B cell (primary cell): Measurements from ENCODE around the gene TBRG1. TPM values are rescaled to one million over a fixed set of nuclear protein-coding genes. Genes with fewer than 3 reads are reported as not detected.
A peak's percentile ranks its signal among the peaks of the same experiment; 100 is the strongest.

Experiments used
- ATAC-seq: fragments of 200-7000 bp; cut with Tn5 transposase; one replicate; pipeline ENCODE4 v1.10.0; 2021; ENCODE audit warnings: low read depth, mild to moderate bottlenecking, moderate number of reproducible peaks, moderate library complexity
- CTCF ChIA-PET: fragments of 350-600 bp; sonication (Branson Sonifier 250); formaldehyde crosslinking; loops from one replicate; lab custom pipeline; 2021; ENCODE audit warnings: antibody characterized with exemption, inconsistent platforms; lab: Charles Lee
- POLR2A ChIA-PET: fragments of 350-600 bp; sonication (Branson Sonifier 250); formaldehyde crosslinking; loops from one replicate; lab custom pipeline; 2021; ENCODE audit warnings: antibody characterized with exemption; lab: Charles Lee
- DNase-seq: peaks from one replicate; pipeline ENCODE4 v3.0.0; 2013
- H2AFZ ChIP-seq: 2 replicates; pipeline ENCODE4 v1.6.1; 2012; ENCODE audit warnings: mild to moderate bottlenecking, low read depth, low read length; ENCODE audit not compliant: insufficient read depth, poor library complexity, severe bottlenecking
- H3K27ac ChIP-seq, 2 donors: 1 replicate in 1 of 2; 2 replicates in 1 of 2; pipeline ENCODE4 v1.5.1; 2012 to 2013; ENCODE audit warnings: low read length in 2 of 2, mild to moderate bottlenecking in 2 of 2, moderate library complexity in 1 of 2
- H3K27me3 ChIP-seq, 4 experiments: fragments of 200-600 bp in 1 of 4; sonication (generic) in 1 of 4; replicated peaks in 1 of 4; 1 replicate in 2 of 4; 2 replicates in 2 of 4; pipeline versions ENCODE4 v1.6.1 to v1.7.0; 2013 to 2016; ENCODE audit warnings: low read length in 3 of 4, mild to moderate bottlenecking in 2 of 4, mixed read lengths in 1 of 4, moderate library complexity in 1 of 4; ENCODE audit not compliant: insufficient read depth in 4 of 4, control insufficient read depth in 3 of 4; ENCODE audit errors: control extremely low read depth in 1 of 4
- H3K36me3 ChIP-seq, 2 experiments: replicated peaks in 1 of 2; 1 replicate in 1 of 2; 2 replicates in 1 of 2; pipeline versions ENCODE4 v1.6.1 to v1.7.1; 2013; ENCODE audit warnings: low read length in 1 of 2; ENCODE audit not compliant: insufficient read depth in 2 of 2, control insufficient read depth in 1 of 2; ENCODE audit errors: control extremely low read depth in 1 of 2, extremely low read depth in 1 of 2
- H3K4me1 ChIP-seq, 2 donors: fragments of 200-600 bp in 1 of 2; sonication (generic) in 1 of 2; 1 replicate in 1 of 2; 2 replicates in 1 of 2; pipeline versions ENCODE4 v1.5.1 to v1.6.1; 2013 to 2017; ENCODE audit warnings: low read length in 2 of 2; ENCODE audit not compliant: control insufficient read depth in 2 of 2, insufficient read depth in 2 of 2
- H3K4me2 ChIP-seq: replicated peaks from 2 replicates; pipeline ENCODE3; 2012; ENCODE audit warnings: mild to moderate bottlenecking, low read depth, low read length; ENCODE audit not compliant: poor library complexity, severe bottlenecking
- H3K4me3 ChIP-seq, 5 experiments: fragments of 200-600 bp in 1 of 5; sonication (generic) in 1 of 5; 1 replicate in 3 of 5; 2 replicates in 2 of 5; pipeline versions ENCODE4 v1.5.1 to v1.7.0; 2011 to 2016; ENCODE audit warnings: low read length in 4 of 5, mild to moderate bottlenecking in 4 of 5, low read depth in 2 of 5, control low read depth in 1 of 5, moderate library complexity in 1 of 5; ENCODE audit not compliant: insufficient read depth in 1 of 5; ENCODE audit errors: control extremely low read depth in 1 of 5, extremely low read depth in 1 of 5
- H3K79me2 ChIP-seq: fragments of 200-600 bp; sonication (generic); one replicate; pipeline ENCODE4 v1.6.0; 2016; ENCODE audit warnings: low read length; ENCODE audit not compliant: control insufficient read depth, insufficient read depth
- H3K9ac ChIP-seq: fragments of 200-600 bp; sonication (generic); 2 replicates; pipeline ENCODE4 v1.6.1; 2017; ENCODE audit warnings: mild to moderate bottlenecking, low read length, moderate library complexity
- H3K9me3 ChIP-seq, 3 donors: one replicate each; pipeline versions ENCODE4 v1.6.1 to v1.7.1; 2013; ENCODE audit warnings: low read length in 2 of 3; ENCODE audit not compliant: control insufficient read depth in 2 of 3, insufficient read depth in 1 of 3; ENCODE audit errors: control extremely low read depth in 1 of 3
- H4K20me1 ChIP-seq: 2 replicates; pipeline ENCODE4 v1.6.0; 2012; ENCODE audit warnings: mild to moderate bottlenecking, low read length; ENCODE audit not compliant: insufficient read depth, control insufficient read depth, poor library complexity, severe bottlenecking
- H3K27ac Mint-ChIP-seq: one replicate; pipeline ENCODE4 v1.8.0; 2021; ENCODE audit warnings: mixed read lengths
- H3K27me3 Mint-ChIP-seq: one replicate; pipeline ENCODE4 v1.8.0; 2021; ENCODE audit warnings: mixed read lengths
- H3K4me1 Mint-ChIP-seq: one replicate; pipeline ENCODE4 v1.8.0; 2021; ENCODE audit warnings: mixed read lengths
- H3K4me3 Mint-ChIP-seq: one replicate; pipeline ENCODE4 v1.8.0; 2021; ENCODE audit warnings: mixed read lengths
- H3K9me3 Mint-ChIP-seq: one replicate; pipeline ENCODE4 v1.8.0; 2022; ENCODE audit warnings: mixed read lengths; ENCODE audit not compliant: insufficient read depth
- CTCF ChIP-seq: fragments of 200-600 bp; IDR thresholded peaks from one replicate; pipeline ENCODE4 v1.8.0; 2022; ENCODE audit warnings: antibody characterized with exemption, mild to moderate bottlenecking
- EZH2 ChIP-seq: IDR thresholded peaks from 2 replicates; pipeline ENCODE4 v1.6.1; 2012; ENCODE audit warnings: borderline replicate concordance, low read depth, mild to moderate bottlenecking, moderate library complexity, low read length; ENCODE audit not compliant: insufficient read depth, poor library complexity, severe bottlenecking
- WGBS: methylation state at CpG from one replicate; pipeline ENCODE4 v1.1.5; 2013; ENCODE audit warnings: missing lambda C conversion rate; ENCODE audit not compliant: insufficient coverage; 5-methylcytosine and 5-hydroxymethylcytosine counted together
- intact Hi-C: fragments of 100-400 bp; cut with micrococcal nuclease; formaldehyde crosslinking; loops from one replicate; pipeline ENCODE4 v1.10.0; 2022
- polyA plus RNA-seq: library from polyadenylated mRNA; depleted of rRNA; stranded (reverse); fragments of >200 nt; gene quantifications from 2 replicates; pipeline ENCODE4 v1.2.3, GENCODE V29; 2012
- total RNA-seq, 2 donors: library from RNA; stranded (reverse); fragments of 120-200 nt in 1 of 2; gene quantifications; 1 replicate in 1 of 2; 2 replicates in 1 of 2; pipeline versions ENCODE4 v1.2.3 to v1.2.4, GENCODE V29; 2013 to 2022

Gene TBRG1
- total and polyA plus RNA-seq, 2 donors (not counting 1 experiment from before 2014, with no cell fraction given) = 68.2 to 71.5 TPM

GRCh38 chr11:124605719-124606118 lies 16.9 kb upstream of the TBRG1 start:
- peaks cover 22% of the 10 kb centered on the region for H3K27me3 Mint-ChIP-seq
- TF ChIP-seq EZH2 = no peak
- no peak for TF ChIP-seq CTCF

GRCh38 chr11:124608147-124608546 lies 14.5 kb upstream of the TBRG1 start:
- no peak for TF ChIP-seq EZH2
- TF ChIP-seq CTCF = no peak
- Mint-ChIP-seq H3K9me3 (no peaks in the 10 kb centered on the region), H3K27ac (no peak overlapping the region), H3K4me1 (peaks cover 3% of the 10 kb centered on the region), H3K4me3 (no peak overlapping the region), H3K27me3 (peaks cover 5% of the 10 kb centered on the region)
- Histone ChIP-seq H3K9me3 (no peaks in the 10 kb centered on the region), H3K4me3 (no peak overlapping the region), H3K27me3 (no peaks in the 10 kb centered on the region), H4K20me1 (no peaks in the 10 kb centered on the region), H3K4me2 (no peak overlapping the region), H3K36me3 (no peaks in the 10 kb centered on the region), H3K79me2 (no peaks in the 10 kb centered on the region), H3K9ac (no peak overlapping the region), H3K4me1 (peaks cover 3% of the 10 kb centered on the region in 2 donors), H3K27ac (no peak overlapping the region), H2AFZ (no peak overlapping the region)
- DNase-seq (no peak), ATAC-seq (no peak)
- POLR2A ChIA-PET = interaction anchor here (0.6 kb wide), 1 partner anchor 143 kb away, joined by 5 read pairs; no protein-coding TSS in a partner anchor
- intact Hi-C loops = no loop called here
- CTCF ChIA-PET = no interaction called here

More at GRCh38 chr11:124605719-124606118, 16.9 kb upstream of the TBRG1 start:
- no peak overlapping the region for H3K4me3 Mint-ChIP-seq
- Histone ChIP-seq H3K4me1 (peaks cover 3% of the 10 kb centered on the region in 2 donors), H3K4me2 (no peak overlapping the region), H3K4me3 (no peak overlapping the region), H3K27ac (no peak overlapping the region), H3K27me3 (no peaks in the 10 kb centered on the region), H3K9me3 (no peaks in the 10 kb centered on the region), H3K79me2 (no peaks in the 10 kb centered on the region), H4K20me1 (no peaks in the 10 kb centered on the region), H3K9ac (no peak overlapping the region), H3K36me3 (no peaks in the 10 kb centered on the region), H2AFZ (no peak overlapping the region)
- no peaks in the 10 kb centered on the region for H3K9me3 Mint-ChIP-seq
- ChIA-PET POLR2A (no interaction called here), CTCF (no interaction called here)
- WGBS = 14% methylated on average over 1 of the region's 3 CpGs
- H3K27ac Mint-ChIP-seq = no peak overlapping the region
- peak; percentile 12 for DNase-seq
- intact Hi-C loops = no loop called here
- peaks cover 3% of the 10 kb centered on the region for H3K4me1 Mint-ChIP-seq
- no peak for ATAC-seq
